GM21367 (cell line): ENCODE data around the gene NPM3.

Experiments used
- ATAC-seq: cut with Tn5 transposase; IDR thresholded peaks from one replicate; pipeline ENCODE4 v1.9.1; 2021; ENCODE audit not compliant: unreplicated experiment

The NPM3 gene, protein sequence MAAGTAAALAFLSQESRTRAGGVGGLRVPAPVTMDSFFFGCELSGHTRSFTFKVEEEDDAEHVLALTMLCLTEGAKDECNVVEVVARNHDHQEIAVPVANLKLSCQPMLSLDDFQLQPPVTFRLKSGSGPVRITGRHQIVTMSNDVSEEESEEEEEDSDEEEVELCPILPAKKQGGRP

DNA sequence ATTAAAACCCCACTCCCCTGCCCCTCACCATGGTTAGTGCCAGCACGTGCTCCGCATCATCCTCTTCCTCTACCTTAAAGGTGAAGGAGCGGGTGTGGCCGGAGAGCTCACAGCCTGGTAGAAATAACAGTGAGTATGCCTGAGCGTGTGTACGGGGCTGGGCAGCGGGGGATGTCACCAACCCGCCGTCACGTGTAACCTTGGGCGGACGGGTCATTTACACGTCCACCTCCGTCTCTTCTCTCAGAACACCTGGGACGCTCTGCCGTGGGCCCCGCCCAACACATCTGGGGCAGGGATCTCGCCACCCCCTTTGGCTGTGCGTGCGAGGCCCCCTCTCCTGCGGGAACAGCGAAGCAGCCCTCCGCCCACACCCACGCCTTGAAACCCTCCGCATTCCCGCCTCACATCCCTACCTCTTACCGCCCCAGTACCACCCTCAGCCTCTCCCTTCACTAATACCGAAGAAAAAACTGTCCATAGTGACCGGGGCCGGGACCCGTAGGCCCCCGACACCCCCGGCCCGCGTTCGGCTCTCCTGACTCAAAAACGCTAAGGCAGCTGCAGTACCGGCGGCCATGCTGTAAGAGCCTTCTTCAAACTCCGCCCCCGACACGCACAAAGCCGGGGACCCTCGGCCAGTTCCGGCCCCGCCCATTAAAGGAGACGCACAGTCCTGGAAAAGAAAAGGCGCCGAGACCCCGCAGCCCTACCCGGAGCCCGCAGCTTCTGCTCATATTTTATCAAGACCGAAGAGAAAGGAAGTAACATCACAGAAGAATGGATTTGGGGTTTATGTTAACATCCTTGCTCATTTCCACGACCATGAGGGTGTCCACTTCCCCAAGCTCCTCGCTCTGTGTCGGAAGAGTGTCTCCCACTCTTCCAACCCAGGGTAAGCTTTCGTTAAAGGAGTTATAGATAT, at the start of gene NPM3:
TSS of gene NPM3 (minus strand) at position 636 of the 925 bp plus-strand sequence. CDS start at position 580, 56 bp downstream.
- peak; percentile 40 for ATAC-seq

- ATAC-seq: no peak
Measured at GRCh38 chr10:101832325-101832771, 49.1 kb upstream of the NPM3 start.

GRCh38 chr10:101831169-101831811, 48.0 kb upstream of the NPM3 start:
- ATAC-seq: no peak

DNA sequence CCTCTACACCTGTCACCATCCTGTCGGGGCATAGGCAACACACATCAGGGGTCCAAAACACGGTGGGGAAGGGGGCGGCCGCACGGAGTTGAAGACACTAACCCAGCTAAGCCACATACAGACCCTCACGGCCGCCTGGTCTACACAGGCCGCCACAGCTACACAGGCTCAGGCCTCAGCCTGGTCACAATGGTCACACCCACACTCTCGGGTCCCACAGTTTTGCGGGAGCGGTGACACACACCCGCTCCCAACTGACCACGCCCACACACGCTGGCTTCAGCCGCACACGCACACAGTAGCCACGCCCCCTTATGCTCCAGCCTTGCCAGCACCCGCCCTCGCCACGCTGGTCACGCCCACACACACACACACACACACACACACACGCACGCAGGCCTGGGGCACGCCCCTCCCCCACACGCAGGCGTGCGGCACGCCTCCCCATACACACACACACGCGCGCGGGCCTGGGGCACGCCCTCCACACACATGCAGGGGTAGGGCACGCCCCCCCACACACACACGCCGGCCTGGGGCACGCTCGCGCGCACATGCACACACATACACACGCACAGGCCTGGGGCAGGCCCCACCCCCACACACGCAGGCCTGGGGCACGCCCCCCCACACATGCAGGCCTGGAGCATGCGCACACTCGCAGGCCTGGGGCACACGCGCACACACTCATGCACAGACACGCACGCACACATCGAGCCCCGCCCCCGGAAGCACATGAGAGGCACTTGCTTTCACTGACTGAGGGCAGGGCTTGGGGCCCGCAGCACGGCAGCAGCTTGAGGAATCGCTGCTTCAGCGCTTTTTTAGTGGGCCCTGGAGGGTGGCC, 47.3 kb upstream of the NPM3 start:
- peak; percentile 48 for ATAC-seq

DNA sequence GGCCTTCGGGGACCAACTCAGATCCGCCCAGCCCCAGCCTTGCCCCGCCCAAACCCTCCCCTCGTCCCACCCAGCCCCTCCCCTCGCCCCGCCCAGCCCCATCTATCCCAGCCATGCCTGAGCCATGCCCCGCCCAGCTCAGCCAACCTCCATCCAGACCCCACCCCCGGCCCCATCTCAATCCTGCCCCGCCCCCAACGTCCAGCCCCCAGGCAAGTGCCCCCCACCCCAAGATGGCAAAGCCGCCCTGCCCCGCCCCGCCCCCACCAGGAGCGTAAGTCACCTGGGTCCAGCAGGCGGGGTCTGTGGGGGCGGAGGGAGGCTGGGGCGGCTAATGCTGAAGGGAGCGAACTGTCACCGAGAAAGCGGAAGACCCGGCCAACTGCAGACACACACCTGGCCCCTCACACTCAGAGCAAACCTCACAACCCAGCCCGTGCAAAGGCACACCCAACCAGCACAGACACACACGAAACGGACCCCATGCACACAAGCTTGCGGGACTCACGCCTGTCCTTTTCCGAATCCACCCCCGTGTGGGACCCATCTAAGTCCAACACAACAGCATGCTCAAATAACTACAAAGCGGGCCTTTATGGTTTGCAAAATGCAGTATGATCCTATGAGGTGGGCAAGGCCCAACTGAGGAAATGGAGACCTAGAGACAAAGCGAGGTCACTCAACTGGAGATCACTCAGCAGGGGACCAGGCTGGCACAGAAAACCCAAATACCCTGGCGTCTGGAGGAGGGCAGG, 46.5 kb upstream of the NPM3 start:
- ATAC-seq: no peak

GRCh38 chr10:101828766-101829551, 45.7 kb upstream of the NPM3 start:
- no peak for ATAC-seq

- no peak for ATAC-seq
Measured at GRCh38 chr10:101827919-101828600, 44.8 kb upstream of the NPM3 start.

- ATAC-seq: no peak
Measured at GRCh38 chr10:101826852-101827434, 43.7 kb upstream of the NPM3 start.

DNA sequence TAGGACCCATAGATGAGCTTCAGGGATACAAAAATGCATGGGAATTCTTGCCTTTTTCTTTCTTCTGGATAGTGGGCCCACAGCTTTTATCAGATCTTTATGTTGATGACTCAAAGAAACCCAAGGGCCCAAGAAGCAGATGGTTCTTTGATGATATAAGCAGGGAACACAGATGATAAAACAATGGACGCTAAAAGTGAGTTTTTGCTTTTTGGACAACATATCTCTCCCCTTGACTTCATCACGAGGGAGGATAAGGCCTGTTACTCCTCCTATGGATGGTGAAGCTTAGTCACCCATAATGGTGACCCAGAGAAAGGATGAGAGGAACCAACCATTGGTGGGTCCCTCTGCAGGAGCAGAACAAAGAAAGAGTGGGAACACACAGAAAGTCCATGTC, 41.5 kb upstream of the NPM3 start:
- no peak for ATAC-seq

DNA sequence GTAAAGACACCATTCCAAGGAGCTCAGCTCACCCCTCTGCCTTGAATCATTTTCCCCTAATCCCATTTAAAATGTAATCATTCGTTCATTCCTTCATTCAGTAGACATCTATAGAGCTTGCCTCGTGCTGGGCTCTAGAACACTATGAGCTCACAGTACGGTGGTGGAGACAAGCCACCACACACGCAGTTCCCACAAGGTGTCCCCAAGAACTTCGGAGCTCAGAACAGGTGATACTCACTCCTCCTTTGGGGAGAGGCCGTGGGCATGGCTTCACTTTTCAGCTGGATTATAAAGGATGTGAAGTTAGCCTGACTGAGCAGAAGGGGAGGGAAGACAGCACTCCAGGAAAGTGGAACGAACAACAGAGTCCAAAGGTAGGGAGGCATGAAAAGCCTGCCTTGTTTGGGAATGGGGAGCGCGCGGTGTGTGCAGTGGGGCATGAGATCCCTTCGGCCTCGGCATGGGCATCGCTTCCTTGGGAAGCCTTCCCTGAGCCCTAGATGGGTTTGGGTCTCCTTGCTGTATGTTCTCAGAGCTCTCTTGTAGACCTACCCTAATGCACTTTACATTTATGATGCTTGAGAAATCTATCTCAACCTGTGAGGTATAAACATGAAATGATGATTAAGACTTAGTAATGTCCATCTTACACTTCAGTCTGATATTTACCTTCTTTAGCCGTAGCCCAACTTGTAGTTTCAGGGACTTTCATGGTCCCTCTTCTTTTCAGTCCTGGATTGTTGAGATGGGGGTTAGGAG, 35.8 kb upstream of the NPM3 start:
- ATAC-seq: peak; percentile 21

GRCh38 chr10:101818119-101818871, 35.0 kb upstream of the NPM3 start, which contains the start of gene OGA:
TSS of gene OGA (minus strand) at chr10:101818444. CDS start at chr10:101818022, 422 bp downstream.
- peak; percentile 79 for ATAC-seq

DNA sequence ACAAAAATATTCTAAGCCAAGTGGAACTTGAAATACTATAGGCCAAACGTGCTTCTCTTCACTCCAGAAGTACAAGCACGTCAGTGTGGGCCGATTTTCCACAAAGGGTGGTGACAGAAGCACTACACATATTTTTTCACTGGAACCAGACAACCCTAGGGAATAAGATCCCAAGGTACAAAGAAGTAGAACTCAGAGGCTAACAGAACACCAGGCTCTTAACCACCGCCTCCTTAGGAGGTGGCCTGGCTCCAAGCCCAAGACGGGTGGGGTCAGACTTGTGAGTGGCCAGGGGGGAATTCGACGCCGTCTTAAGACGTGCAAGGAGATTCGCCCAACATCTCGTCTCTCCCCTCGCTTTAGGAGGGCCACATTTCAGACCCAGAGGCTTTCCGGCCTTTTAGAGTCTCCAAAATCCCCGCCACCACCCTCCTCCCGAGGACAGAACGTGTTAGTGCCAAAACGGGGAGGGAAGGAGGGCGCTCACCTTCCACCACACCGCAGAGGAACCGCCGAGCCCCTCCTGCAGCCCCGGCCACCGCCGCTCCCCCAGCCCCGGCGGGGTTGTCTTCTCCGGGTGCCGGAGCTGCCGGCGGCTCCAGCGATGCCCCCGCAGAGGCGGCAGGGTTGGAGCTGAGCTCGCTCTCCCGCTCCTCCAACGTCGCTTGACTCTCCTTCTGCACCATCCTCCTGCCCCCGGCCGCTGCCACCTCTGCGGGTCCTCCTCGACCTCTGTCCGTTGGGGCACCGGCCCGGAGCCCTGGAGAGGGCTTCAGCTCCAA, 34.3 kb upstream of the NPM3 start:
- no peak for ATAC-seq

GRCh38 chr10:101816913-101817336, 33.7 kb upstream of the NPM3 start:
- ATAC-seq: no peak

- no peak for ATAC-seq
Measured at GRCh38 chr10:101816376-101816775, 33.1 kb upstream of the NPM3 start.

DNA sequence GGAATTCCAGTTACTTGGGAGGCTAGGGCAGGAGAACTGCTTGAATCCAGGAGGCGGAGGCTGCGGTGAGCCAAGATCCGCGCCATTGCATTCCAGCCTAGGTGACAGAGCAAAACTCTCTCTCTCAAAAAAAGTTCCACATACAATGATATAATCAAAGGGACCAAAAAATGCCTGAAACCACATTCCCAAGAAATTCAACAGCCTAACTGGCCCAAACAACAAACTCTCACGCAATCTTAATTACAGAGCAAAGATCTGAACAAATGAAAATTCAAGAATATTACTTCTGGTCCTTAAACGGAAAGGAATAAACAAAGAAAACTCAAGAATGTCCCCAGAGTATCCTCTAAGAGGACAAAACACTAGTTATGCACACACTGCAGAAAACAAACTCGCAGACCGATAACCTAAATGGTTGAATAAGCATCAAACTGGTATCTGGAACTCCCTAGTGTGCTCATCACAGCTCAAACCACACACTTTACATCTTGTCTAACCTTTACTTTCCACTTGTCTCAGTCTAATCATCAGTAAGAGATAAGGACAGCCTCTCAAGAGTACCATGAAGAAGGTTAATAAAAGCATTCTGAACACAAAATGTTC, 31.3 kb upstream of the NPM3 start:
- ATAC-seq: no peak

DNA sequence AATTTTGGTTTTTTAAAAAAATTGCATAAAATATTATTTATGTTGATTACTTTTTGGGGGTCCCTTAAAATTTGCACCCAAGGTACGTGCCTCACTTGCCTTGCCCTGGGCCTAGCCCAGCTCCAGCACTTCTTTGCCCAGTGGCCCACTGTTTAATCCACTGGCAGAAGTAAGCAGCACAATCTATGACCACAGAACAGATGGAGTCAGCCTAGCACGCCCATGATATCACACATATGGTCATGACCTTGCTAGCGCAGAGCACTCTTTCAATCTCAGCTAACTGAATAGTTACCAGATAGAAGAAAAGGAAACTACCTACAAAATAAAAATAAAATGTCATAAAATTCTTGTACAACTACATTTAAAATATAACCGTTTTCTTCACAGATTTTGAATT, 29.4 kb upstream of the NPM3 start:
- no peak for ATAC-seq
